Esophagus squamous epithelium (tissue), 4 donors: ENCODE data around the gene TMEM123.

Experiments
- POLR2A ChIP-seq, 4 donors: fragments of 450-650 bp; IDR thresholded peaks; one replicate each; pipeline ENCODE4 v1.6.1; 2017; ENCODE audit warnings: antibody characterized with exemption in 4 of 4, mild to moderate bottlenecking in 4 of 4, moderate library complexity in 3 of 4
- TF ChIP-seq, protein P1 (sequence below), 6 experiments: fragments of 450-650 bp in 4 of 6; fragments of 200-600 bp in 2 of 6; sonication (generic) in 2 of 6; IDR thresholded peaks; one replicate each; pipeline ENCODE4 v1.5.1; 2016 to 2019; ENCODE audit warnings: antibody characterized with exemption in 6 of 6, mild to moderate bottlenecking in 4 of 6, moderate library complexity in 4 of 6

DNA sequence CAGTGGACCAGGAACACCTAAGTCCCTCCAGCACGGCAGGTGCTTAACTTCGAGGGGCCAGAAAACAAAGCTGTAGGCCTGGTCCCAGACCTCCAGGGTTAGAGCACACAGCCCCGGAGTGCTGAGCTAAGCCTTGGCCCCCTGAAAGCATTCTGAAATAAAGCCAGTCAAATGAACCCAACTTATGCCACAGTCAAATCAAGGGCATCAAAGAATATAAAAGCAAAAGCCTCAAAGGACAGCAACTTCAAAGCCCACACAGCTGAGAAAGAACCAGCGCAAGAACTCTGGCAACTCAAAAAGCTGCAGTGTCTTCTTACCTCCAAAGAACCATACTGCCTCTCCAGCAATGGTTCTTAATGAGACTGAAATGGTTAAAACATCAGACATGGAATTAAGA, 39.1 kb downstream of the TMEM123 start:
- no peak for TF ChIP-seq POLR2A (IDR thresholded peaks at IDR 0.05)
- TF ChIP-seq, protein P1, sequence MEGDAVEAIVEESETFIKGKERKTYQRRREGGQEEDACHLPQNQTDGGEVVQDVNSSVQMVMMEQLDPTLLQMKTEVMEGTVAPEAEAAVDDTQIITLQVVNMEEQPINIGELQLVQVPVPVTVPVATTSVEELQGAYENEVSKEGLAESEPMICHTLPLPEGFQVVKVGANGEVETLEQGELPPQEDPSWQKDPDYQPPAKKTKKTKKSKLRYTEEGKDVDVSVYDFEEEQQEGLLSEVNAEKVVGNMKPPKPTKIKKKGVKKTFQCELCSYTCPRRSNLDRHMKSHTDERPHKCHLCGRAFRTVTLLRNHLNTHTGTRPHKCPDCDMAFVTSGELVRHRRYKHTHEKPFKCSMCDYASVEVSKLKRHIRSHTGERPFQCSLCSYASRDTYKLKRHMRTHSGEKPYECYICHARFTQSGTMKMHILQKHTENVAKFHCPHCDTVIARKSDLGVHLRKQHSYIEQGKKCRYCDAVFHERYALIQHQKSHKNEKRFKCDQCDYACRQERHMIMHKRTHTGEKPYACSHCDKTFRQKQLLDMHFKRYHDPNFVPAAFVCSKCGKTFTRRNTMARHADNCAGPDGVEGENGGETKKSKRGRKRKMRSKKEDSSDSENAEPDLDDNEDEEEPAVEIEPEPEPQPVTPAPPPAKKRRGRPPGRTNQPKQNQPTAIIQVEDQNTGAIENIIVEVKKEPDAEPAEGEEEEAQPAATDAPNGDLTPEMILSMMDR (IDR thresholded peaks at IDR 0.05): no peak
